ENCODE data around the gene TRPM8.

TRPM8 gene

DNA sequence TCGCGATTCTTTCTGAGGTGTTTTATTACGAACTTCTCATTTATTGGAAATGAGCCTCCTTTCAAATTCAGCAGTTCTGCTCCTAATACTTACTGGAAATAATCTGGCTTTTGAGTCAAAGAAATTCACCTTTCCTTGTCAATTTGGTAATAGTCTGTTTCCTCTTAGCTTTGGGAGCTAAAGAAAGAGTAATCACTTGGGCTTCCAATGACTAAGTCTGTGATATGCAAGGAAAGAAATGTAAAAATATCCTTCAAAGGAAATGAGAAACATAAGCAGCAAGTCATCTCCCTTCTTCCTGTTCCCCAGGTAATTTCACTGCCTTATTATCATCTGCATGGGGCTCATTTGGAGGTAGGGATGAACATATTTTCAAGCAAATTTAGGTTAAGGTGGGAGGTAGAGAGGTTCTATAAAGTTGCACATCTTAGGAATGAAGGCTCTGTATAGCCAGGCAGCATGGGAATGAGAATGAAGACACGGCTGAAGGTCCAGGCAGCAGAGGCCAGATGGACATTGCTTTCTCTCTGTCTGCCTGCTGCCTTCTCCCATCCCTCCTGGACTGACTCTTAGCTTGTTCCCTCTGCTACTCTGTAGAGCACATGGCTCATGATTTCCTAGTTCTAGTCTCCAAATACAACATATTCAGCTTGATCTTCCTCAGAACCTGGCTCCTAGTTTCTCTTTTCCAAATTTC, 134.3 kb downstream of the TRPM8 start:
- no peak for DNase-seq

- no peak for DNase-seq
Observed at GRCh38 chr2:234058881-234059280, 141.7 kb downstream of the TRPM8 start.

GRCh38 chr2:234060236-234060635, 143.1 kb downstream of the TRPM8 start:
- no peak for DNase-seq

- peak; percentile 12 for DNase-seq
Observed at GRCh38 chr2:234061624-234062257, 144.6 kb downstream of the TRPM8 start.

GRCh38 chr2:234066587-234066986, 149.4 kb downstream of the TRPM8 start:
- no peak for DNase-seq

All from CD4-positive, alpha-beta T cell treated with Interleukin-17A for 1 hour (primary cell).